ENCODE data around the gene ATRAID. TPM values are rescaled to one million over a fixed set of nuclear protein-coding genes. Genes with fewer than 3 reads are reported as not detected.

ATRAID gene
- total and polyA plus RNA-seq, 10 of the 15 experiments (the other 5 are each of a cell fraction or from before 2014, with no cell fraction given) = 65.6 to 180 (median 120) TPM

GRCh38 chr2:27211943-27212625, at the start of gene ATRAID, which contains the start of gene SLC5A6 (continued):
- TF ChIP-seq PRDM15 (CRISPR knock-in tag; IDR thresholded peaks at IDR 0.05) (no peak), SMAD5 (IDR thresholded peaks at IDR 0.05; ENCODE audit: low read depth) (peak; percentile 76), SRF (IDR thresholded peaks at IDR 0.05; ENCODE audit: low read depth in 2 of 2, low read length in 2 of 2) (no peak), TAF1 (IDR thresholded peaks at IDR 0.05; ENCODE audit: borderline replicate concordance, low read depth, low read length) (peak; percentile 91; the same call in 1 of the 2 replicates), NR2F1 (conservative IDR thresholded peaks at IDR 0.05) (peak; percentile 56; the same call in 1 of the 2 replicates), ZNF384 (IDR thresholded peaks at IDR 0.05; ENCODE audit: borderline replicate concordance, low read depth, low read length) (no peak), BMI1 (IDR thresholded peaks at IDR 0.05; ENCODE audit: borderline replicate concordance) (no peak), RUNX3 (IDR thresholded peaks at IDR 0.05; ENCODE audit: low read length) (peak; percentile 23), CREB1 (IDR thresholded peaks at IDR 0.05; ENCODE audit: low read depth) (peak; percentile 74), EGR1 (IDR thresholded peaks at IDR 0.05; ENCODE audit: borderline replicate concordance in 1 of 2, low read depth in 2 of 2, low read length in 2 of 2) (peak in 1 of 2 experiments; percentile 30; a peak in 1 of 3 replicates), BCLAF1 (IDR thresholded peaks at IDR 0.05) (no peak), PKNOX1 (IDR thresholded peaks at IDR 0.05) (no peak), ATF7 (IDR thresholded peaks at IDR 0.05; ENCODE audit: low read depth) (no peak), NFXL1 (IDR thresholded peaks at IDR 0.05; ENCODE audit: borderline replicate concordance) (no peak), SP1 (IDR thresholded peaks at IDR 0.05; ENCODE audit: low read depth, low read length) (peak; percentile 46), MYC (IDR thresholded peaks at IDR 0.05; ENCODE audit: insufficient read depth, insufficient read length, insufficient replicate concordance, low read length, severe bottlenecking) (no peak), USF1 (IDR thresholded peaks at IDR 0.05; ENCODE audit: borderline replicate concordance, extremely low read length, insufficient read depth, low read depth, low read length) (no peak), ZZZ3 (IDR thresholded peaks at IDR 0.05; ENCODE audit: control insufficient read depth, insufficient read length, low read depth) (no peak)

Measured in GM12878 (cell line).